Activated CD8-positive, alpha-beta memory T cell treated with anti-CD3 and anti-CD28 coated beads for 48 hours (primary cell): ENCODE measurements around the gene STON2.

ENCODE experiments used
- DNase-seq, 3 experiments: peaks; one replicate each; pipeline ENCODE4 v3.0.0-alpha.2; 2020; ENCODE audit warnings: low read depth in 2 of 3, low spot score in 2 of 3

The STON2 gene

GRCh38 chr14:81336009-81336408 lies 64.1 kb downstream of the STON2 start:
- DNase-seq = no peak

GRCh38 chr14:81332725-81333124 lies 67.4 kb downstream of the STON2 start:
- DNase-seq = no peak

GRCh38 chr14:81331229-81332021 lies 68.7 kb downstream of the STON2 start:
- DNase-seq = no peak

- DNase-seq = no peak
Observed at GRCh38 chr14:81330619-81331122, 69.5 kb downstream of the STON2 start.

- DNase-seq = no peak
Observed at GRCh38 chr14:81329640-81330381, 70.3 kb downstream of the STON2 start.

- no peak for DNase-seq
Observed at GRCh38 chr14:81326451-81326850, 73.7 kb downstream of the STON2 start.

GRCh38 chr14:81324011-81324410 lies 76.1 kb downstream of the STON2 start:
- DNase-seq = no peak

GRCh38 chr14:81323093-81323492 lies 77.0 kb downstream of the STON2 start:
- DNase-seq = no peak

GRCh38 chr14:81319946-81320345 lies 80.2 kb downstream of the STON2 start:
- no peak for DNase-seq

GRCh38 chr14:81319314-81319713 lies 80.8 kb downstream of the STON2 start:
- no peak for DNase-seq

- no peak for DNase-seq
Observed at GRCh38 chr14:81315341-81315740, 84.8 kb downstream of the STON2 start.

GRCh38 chr14:81314443-81315175 lies 85.5 kb downstream of the STON2 start:
- no peak for DNase-seq

GRCh38 chr14:81313775-81314429 lies 86.2 kb downstream of the STON2 start:
- no peak for DNase-seq

GRCh38 chr14:81313200-81313599 lies 86.9 kb downstream of the STON2 start:
- no peak for DNase-seq

- DNase-seq = no peak
Observed at GRCh38 chr14:81312289-81312876, 87.7 kb downstream of the STON2 start.

GRCh38 chr14:81311778-81312177 lies 88.3 kb downstream of the STON2 start:
- DNase-seq = no peak

- DNase-seq = no peak
Observed at GRCh38 chr14:81311141-81311540, 89.0 kb downstream of the STON2 start.

- DNase-seq = no peak
Observed at GRCh38 chr14:81310606-81311005, 89.5 kb downstream of the STON2 start.

GRCh38 chr14:81309511-81309910 lies 90.6 kb downstream of the STON2 start:
- DNase-seq = no peak

GRCh38 chr14:81305743-81306142 lies 94.4 kb downstream of the STON2 start:
- DNase-seq = no peak

- DNase-seq = no peak
Observed at GRCh38 chr14:81305065-81305464, 95.1 kb downstream of the STON2 start.
